Dermis lymphatic vessel endothelial cell (primary cell): ENCODE measurements around the gene ARSA. TPM values are rescaled to one million over a fixed set of nuclear protein-coding genes. Genes with fewer than 3 reads are reported as not detected.

Experiments
- total RNA-seq: library from RNA; depleted of rRNA; stranded (reverse); fragments of >200 nt; gene quantifications from 2 replicates; pipeline ENCODE4 v1.2.1, GENCODE V29; 2014

ARSA gene
- total RNA-seq: 8.7 and 14.0 TPM in 2 replicates

GRCh38 chr22:50627642-50628542 lies at the start of gene ARSA:
Gene ARSA, minus strand, starts transcription at chr22:50628152. Its CDS starts 373 bp downstream, at chr22:50627779.

GRCh38 chr22:50672471-50673230 lies 44.7 kb upstream of the ARSA start, which contains the start of gene SHANK3:
Gene SHANK3, plus strand, starts transcription at chr22:50672823.

GRCh38 chr22:50600538-50600937 lies 27.4 kb downstream of the ARSA start, which contains the start of gene MAPK8IP2:
Gene MAPK8IP2, plus strand, starts transcription at chr22:50600793. Its CDS starts 26 bp downstream, at chr22:50600819.

GRCh38 chr22:50582493-50583293 lies 45.3 kb downstream of the ARSA start, which contains the start of gene CHKB:
Gene CHKB, minus strand, starts transcription at chr22:50582849. Its CDS starts 68 bp downstream, at chr22:50582781.

GRCh38 chr22:50577987-50578775 lies 49.8 kb downstream of the ARSA start, which contains the start of gene CPT1B:
Gene CPT1B, minus strand, starts transcription at chr22:50578427. Its CDS starts 512 bp downstream, at chr22:50577915.

Other genes starting within 250 kb of the ARSA start
- gene SBF1, start 153.1 kb downstream of the ARSA start, total RNA-seq: 23.8 and 26.4 TPM in 2 replicates
- 0.09 and 0.11 TPM in 2 replicates for gene ADM2, start 146.6 kb downstream of the ARSA start, total RNA-seq
- gene MIOX, start 141.3 kb downstream of the ARSA start, total RNA-seq: not detected in 2 replicates
- 15.5 and 19.1 TPM in 2 replicates for gene LMF2, start 120.5 kb downstream of the ARSA start, total RNA-seq
- 13.9 and 15.3 TPM in 2 replicates for gene NCAPH2, start 119.9 kb downstream of the ARSA start, total RNA-seq
- gene SCO2, start 102.6 kb downstream of the ARSA start, total RNA-seq: 2.0 and 2.2 TPM in 2 replicates
- gene TYMP, start 98.1 kb downstream of the ARSA start, total RNA-seq: 25.4 and 32.8 TPM in 2 replicates
- not detected in 2 replicates for gene KLHDC7B, start 82.3 kb downstream of the ARSA start, total RNA-seq
- gene SYCE3, start 65.2 kb downstream of the ARSA start, total RNA-seq: not detected in 2 replicates
- 2.0 and 2.2 TPM in 2 replicates for gene CPT1B, start 49.7 kb downstream of the ARSA start, total RNA-seq
- gene CHKB, start 45.3 kb downstream of the ARSA start, total RNA-seq: 28.3 and 35.1 TPM in 2 replicates
- gene MAPK8IP2, start 27.4 kb downstream of the ARSA start, total RNA-seq: 0.22 and 0.26 TPM in 2 replicates
- 9.4 and 17.3 TPM in 2 replicates for gene SHANK3, start 44.7 kb upstream of the ARSA start, total RNA-seq
- gene ACR, start 110.1 kb upstream of the ARSA start, total RNA-seq: 0.22 and 0.34 TPM in 2 replicates
- 3.9 and 4.6 TPM in 2 replicates for gene RABL2B, start 155.5 kb upstream of the ARSA start, total RNA-seq